Bronchial epithelial cell (primary cell): ENCODE data around the gene CCDC28B. TPM values are rescaled to one million over a fixed set of nuclear protein-coding genes. Genes with fewer than 3 reads are reported as not detected.

Source experiments
- DNase-seq: peaks from one replicate; pipeline ENCODE4 v3.0.0-alpha.2; 2010; ENCODE audit warnings: low read depth
- FAIRE-seq: peaks from 2 replicates; lab custom pipeline; 2011; peaks lifted over from hg19 to GRCh38; lab: Jason Lieb, UNC
- H3K27me3 ChIP-seq: 2 replicates; pipeline ENCODE4 v1.5.1; 2011; ENCODE audit warnings: low read length; ENCODE audit not compliant: control insufficient read depth, insufficient read depth
- H3K36me3 ChIP-seq: 2 replicates; pipeline ENCODE4 v1.5.1; 2011; ENCODE audit warnings: low read length; ENCODE audit not compliant: control insufficient read depth, insufficient read depth
- H3K4me3 ChIP-seq: 2 replicates; pipeline ENCODE4 v1.5.1; 2011; ENCODE audit warnings: mild to moderate bottlenecking, low read depth, low read length, control low read depth
- total RNA-seq: library from RNA; depleted of rRNA; stranded (reverse); fragments of >200 nt; gene quantifications from 2 replicates; pipeline ENCODE4 v1.2.1, GENCODE V29; 2014
- TF ChIP-seq, protein P1 (sequence below): IDR thresholded peaks from 2 replicates; pipeline ENCODE4 v1.5.1; 2011; ENCODE audit warnings: mild to moderate bottlenecking, moderate library complexity, low read length, control low read depth, inconsistent platforms; ENCODE audit not compliant: insufficient read depth, severe bottlenecking

Gene CCDC28B
- total RNA-seq, 1 donor from 2014 or later, result 2.9 TPM

DNA sequence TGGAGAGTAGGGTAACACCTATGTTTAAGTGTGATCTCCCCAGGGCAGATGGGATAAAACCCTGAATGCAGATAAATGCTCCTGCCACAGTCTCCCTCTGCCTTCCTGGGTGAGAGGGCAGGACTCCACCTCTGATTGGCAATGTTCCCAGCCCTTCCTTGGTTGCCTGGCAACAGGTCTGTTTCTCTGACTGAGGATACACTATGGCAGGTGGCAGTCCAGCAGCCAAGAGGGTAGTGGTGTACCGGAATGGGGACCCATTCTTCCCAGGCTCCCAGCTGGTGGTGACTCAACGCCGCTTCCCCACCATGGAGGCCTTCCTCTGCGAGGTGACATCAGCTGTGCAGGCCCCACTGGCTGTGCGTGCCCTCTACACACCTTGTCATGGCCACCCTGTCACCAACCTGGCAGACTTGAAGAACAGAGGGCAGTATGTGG lies 8.5 kb downstream of the CCDC28B start, which contains the start of gene DCDC2B:
TSS of gene DCDC2B (plus strand) at position 199 of the 438 bp plus-strand sequence. CDS start at position 204, 5 bp downstream.
- TF ChIP-seq, protein P1, sequence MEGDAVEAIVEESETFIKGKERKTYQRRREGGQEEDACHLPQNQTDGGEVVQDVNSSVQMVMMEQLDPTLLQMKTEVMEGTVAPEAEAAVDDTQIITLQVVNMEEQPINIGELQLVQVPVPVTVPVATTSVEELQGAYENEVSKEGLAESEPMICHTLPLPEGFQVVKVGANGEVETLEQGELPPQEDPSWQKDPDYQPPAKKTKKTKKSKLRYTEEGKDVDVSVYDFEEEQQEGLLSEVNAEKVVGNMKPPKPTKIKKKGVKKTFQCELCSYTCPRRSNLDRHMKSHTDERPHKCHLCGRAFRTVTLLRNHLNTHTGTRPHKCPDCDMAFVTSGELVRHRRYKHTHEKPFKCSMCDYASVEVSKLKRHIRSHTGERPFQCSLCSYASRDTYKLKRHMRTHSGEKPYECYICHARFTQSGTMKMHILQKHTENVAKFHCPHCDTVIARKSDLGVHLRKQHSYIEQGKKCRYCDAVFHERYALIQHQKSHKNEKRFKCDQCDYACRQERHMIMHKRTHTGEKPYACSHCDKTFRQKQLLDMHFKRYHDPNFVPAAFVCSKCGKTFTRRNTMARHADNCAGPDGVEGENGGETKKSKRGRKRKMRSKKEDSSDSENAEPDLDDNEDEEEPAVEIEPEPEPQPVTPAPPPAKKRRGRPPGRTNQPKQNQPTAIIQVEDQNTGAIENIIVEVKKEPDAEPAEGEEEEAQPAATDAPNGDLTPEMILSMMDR, result no peak
- no peak for FAIRE-seq
- Histone ChIP-seq H3K4me3 (no peak within 1 kb of the TSS), H3K27me3 (no peaks in the 10 kb centered on the region), H3K36me3 (peaks cover 1% of the 10 kb centered on the region)
- DNase-seq, result peak; percentile 81

DNA sequence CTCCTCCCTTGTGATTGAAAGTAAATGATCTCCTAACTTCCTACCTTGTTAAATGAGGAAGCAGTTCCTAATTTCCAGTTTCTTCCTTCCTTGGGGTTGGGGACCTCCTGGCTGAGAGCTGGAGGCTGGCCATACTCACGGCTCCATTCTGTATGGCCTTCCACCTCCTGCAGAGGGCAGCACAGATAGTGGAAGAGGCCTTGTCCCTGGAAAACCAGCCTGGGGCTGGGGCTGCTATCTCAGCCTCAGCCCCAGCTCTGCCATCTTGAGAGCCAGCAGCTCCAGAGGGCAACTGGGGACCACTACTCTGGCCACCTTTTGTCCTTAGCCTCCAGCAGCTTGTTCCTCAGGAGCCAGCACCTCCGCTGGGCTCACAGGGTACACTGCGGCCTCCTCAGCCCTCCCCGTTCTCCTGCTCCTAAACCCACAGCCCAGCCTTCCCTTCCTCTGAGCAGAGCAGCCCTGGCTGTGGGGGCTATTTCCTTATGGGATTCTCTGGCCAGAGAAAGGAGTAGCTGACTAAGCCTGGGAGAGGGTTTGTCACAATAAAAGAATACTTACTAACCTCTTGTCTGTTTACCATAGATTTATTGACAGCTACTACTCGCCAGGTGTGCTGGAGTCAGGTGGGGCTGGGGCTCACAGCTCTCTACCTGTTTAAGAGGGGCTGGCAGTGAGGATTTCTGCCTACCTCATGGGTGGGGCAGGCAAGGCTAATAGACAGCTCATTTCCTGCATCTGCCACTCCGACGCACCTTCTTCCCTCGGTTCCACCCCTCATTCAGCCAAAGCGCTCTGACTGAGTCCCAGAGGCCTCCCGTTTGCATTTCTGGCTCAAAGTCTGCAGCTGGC lies 15.5 kb downstream of the CCDC28B start:
- H3K4me3 ChIP-seq, result no peak overlapping the region

DNA sequence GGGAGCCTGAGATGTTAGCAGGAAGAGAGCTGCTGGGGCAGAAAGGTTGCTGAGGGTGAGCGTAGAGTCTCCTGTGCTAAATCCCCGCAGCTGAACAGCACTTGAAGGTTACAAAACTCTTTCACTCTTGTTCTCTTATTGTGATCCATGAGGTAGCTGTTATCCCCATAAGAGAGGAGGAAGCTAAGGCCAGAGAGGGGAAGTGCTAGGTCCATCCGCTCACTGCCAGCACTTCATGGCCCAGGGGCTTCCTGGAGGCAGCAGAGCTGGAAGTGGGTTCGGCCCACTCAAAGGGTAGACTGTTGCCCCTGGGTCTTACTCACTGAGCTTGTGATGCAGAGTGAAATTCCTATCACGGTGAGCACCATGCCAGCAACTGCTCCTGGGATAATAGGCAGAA lies 16.2 kb downstream of the CCDC28B start:
- DNase-seq (no peak), FAIRE-seq (no peak)
- TF ChIP-seq, protein P1, result no peak
- Histone ChIP-seq H3K4me3 (no peak overlapping the region), H3K36me3 (peaks cover 13% of the 10 kb centered on the region), H3K27me3 (no peaks in the 10 kb centered on the region)

More for the DNA sequence above, 15.5 kb downstream of the CCDC28B start:
- no peak for FAIRE-seq
- Histone ChIP-seq H3K36me3 (peaks cover 13% of the 10 kb centered on the region), H3K27me3 (no peaks in the 10 kb centered on the region)
- DNase-seq, result peak; percentile 78
- TF ChIP-seq, protein P1, result peak; percentile 91

DNA sequence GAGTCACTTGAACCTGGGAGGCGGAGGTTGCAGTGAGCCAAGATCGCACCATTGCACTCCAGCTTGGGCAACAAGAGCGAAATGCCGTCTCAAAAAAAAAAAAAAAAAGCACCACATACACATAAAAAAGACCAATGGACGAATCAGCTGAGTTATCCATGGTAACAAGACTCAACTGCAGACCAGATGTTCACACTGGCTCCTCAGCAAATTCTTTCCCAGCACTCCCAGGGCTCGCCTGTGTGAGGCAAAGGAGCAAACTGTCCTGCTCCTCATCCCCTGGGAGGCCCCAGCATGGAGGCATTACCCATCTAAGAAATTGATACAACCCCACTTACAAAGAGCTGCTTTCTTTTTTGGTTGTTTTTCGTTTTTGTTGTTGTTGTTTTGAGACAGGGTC lies 18.6 kb downstream of the CCDC28B start:
- no peak overlapping the region for H3K4me3 ChIP-seq
- H3K27me3 ChIP-seq, result no peaks in the 10 kb centered on the region

DNA sequence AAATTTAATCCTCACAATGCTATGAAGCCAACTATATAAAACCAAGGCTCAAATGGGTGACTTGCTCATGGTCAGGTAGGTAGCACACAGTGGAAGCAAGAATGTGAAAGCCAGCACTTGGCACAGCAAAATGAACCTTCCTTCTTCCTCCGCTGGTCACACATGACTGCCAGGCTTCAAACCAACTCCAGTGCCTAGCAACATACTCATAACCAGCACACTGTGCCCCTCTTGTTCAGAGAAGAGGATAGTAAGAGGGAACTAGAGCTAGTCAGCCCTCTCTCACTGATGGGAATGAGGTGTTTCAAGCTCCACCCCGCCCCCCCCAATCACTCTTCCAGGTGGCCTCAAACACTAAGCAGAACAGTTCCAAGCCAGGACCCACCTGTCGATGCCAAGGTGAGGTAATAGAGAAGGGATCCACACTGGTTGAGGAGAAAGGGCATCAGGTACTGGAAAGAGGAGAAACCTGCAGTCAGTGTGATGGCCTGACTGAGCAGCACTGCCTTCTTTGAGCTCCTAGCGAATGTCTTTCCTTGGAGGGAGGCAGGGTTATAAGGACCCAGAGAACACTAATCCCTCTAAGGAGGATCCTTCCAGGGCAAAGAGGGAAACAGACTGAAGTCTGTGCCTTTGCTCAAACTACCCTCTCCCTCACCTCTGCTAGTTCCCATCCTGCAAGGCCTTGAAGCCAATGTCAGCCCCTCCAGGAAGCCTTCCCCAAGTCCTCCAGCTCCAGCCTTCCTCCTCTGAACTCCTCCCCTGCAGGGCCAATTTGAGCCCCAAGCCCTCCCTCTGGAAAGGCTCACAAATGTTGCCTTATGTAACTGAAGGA lies 20.6 kb downstream of the CCDC28B start:
- no peaks in the 10 kb centered on the region for H3K27me3 ChIP-seq
- no peak for DNase-seq
- H3K36me3 ChIP-seq, result peaks cover 14% of the 10 kb centered on the region
- FAIRE-seq, result no peak
- peak overlapping the region; percentile 94 for H3K4me3 ChIP-seq
- TF ChIP-seq, protein P1, result no peak

More for the DNA sequence above, 18.6 kb downstream of the CCDC28B start:
- TF ChIP-seq, protein P1, result no peak
- H3K36me3 ChIP-seq, result peaks cover 17% of the 10 kb centered on the region
- DNase-seq, result no peak
- no peak for FAIRE-seq
